ENCODE data around the gene FGF12.

The FGF12 gene

GRCh38 chr3:192501401-192501800 is 225.9 kb downstream of the FGF12 start:
- DNase-seq (ENCODE audit: low read depth in 3 of 3) = no peak

GRCh38 chr3:192496905-192497587 is 230.3 kb downstream of the FGF12 start:
- DNase-seq (ENCODE audit: low read depth in 3 of 3) = no peak

- no peak for DNase-seq (ENCODE audit: low read depth in 3 of 3)
Observed at GRCh38 chr3:192494174-192494573, 233.2 kb downstream of the FGF12 start.

- DNase-seq (ENCODE audit: low read depth in 3 of 3) = no peak
Observed at GRCh38 chr3:192490720-192491119, 236.6 kb downstream of the FGF12 start.

- DNase-seq (ENCODE audit: low read depth in 3 of 3) = no peak
Observed at GRCh38 chr3:192489579-192489978, 237.8 kb downstream of the FGF12 start.

GRCh38 chr3:192487033-192487432 is 240.3 kb downstream of the FGF12 start:
- no peak for DNase-seq (ENCODE audit: low read depth in 3 of 3)

- DNase-seq (ENCODE audit: low read depth in 3 of 3) = no peak
Observed at GRCh38 chr3:192482809-192483208, 244.5 kb downstream of the FGF12 start.

- no peak for DNase-seq (ENCODE audit: low read depth in 3 of 3)
Observed at GRCh38 chr3:192482391-192482790, 244.9 kb downstream of the FGF12 start.

GRCh38 chr3:192481638-192482037 is 245.7 kb downstream of the FGF12 start:
- no peak for DNase-seq (ENCODE audit: low read depth in 3 of 3)

GRCh38 chr3:192467230-192468140 is 259.9 kb downstream of the FGF12 start:
- peak; percentile 1 to 20 (median 19) for DNase-seq (ENCODE audit: low read depth in 3 of 3)

GRCh38 chr3:192449036-192449435 is 278.3 kb downstream of the FGF12 start:
- DNase-seq (ENCODE audit: low read depth in 3 of 3) = no peak

GRCh38 chr3:192445770-192446644 is 281.3 kb downstream of the FGF12 start:
- DNase-seq (ENCODE audit: low read depth in 3 of 3) = no peak

GRCh38 chr3:192444791-192445106 is 282.6 kb downstream of the FGF12 start:
- DNase-seq (ENCODE audit: low read depth in 3 of 3) = no peak

- DNase-seq (ENCODE audit: low read depth in 3 of 3) = peak; percentile 11 to 34 (median 20)
Observed at GRCh38 chr3:192444096-192444790, 283.1 kb downstream of the FGF12 start.

GRCh38 chr3:192435241-192435640 is 292.1 kb downstream of the FGF12 start:
- DNase-seq (ENCODE audit: low read depth in 3 of 3) = no peak

- DNase-seq (ENCODE audit: low read depth in 3 of 3) = no peak
Observed at GRCh38 chr3:192434186-192434585, 293.2 kb downstream of the FGF12 start.

GRCh38 chr3:192433704-192434103 is 293.6 kb downstream of the FGF12 start:
- DNase-seq (ENCODE audit: low read depth in 3 of 3) = no peak

- no peak for DNase-seq (ENCODE audit: low read depth in 3 of 3)
Observed at GRCh38 chr3:192422997-192423342, 304.4 kb downstream of the FGF12 start.

- no peak for DNase-seq (ENCODE audit: low read depth in 3 of 3)
Observed at GRCh38 chr3:192422321-192422996, 304.9 kb downstream of the FGF12 start.

GRCh38 chr3:192419312-192419711 is 308.0 kb downstream of the FGF12 start:
- DNase-seq (ENCODE audit: low read depth in 3 of 3) = no peak

GRCh38 chr3:192417559-192418055 is 309.7 kb downstream of the FGF12 start:
- DNase-seq (ENCODE audit: low read depth in 3 of 3) = no peak

Data from stimulated activated CD4-positive, alpha-beta T cell treated with anti-CD3 and anti-CD28 coated beads, TNF-alpha, amount 100 ng/mL, for 48 hours (primary cell).